IMR-90 (cell line): ENCODE data around the gene GRIK3. TPM values are rescaled to one million over a fixed set of nuclear protein-coding genes. Genes with fewer than 3 reads are reported as not detected.

Experiments used
- ATAC-seq: fragments of 200-7000 bp; cut with Tn5 transposase; 2 replicates; pipeline ENCODE4 v1.9.1; 2020; ENCODE audit warnings: low read depth, mild to moderate bottlenecking, moderate library complexity
- BruUV-seq: library from RNA; stranded (reverse); fragments of 400-500 nt; replicated peaks from 2 replicates; lab custom pipeline; 2021; lab: Mats Ljungman, UMichigan
- CTCF ChIA-PET: fragments of 300-600 bp; formaldehyde crosslinking; extraction: SDS; loops from one replicate; lab custom pipeline; 2021; ENCODE audit warnings: antibody characterized with exemption; lab: Yijun Ruan, JAX
- POLR2A ChIA-PET: fragments of 300-600 bp; sonication (Branson Sonifier 250); formaldehyde crosslinking; loops from one replicate; lab custom pipeline; 2022; ENCODE audit warnings: antibody characterized with exemption; ENCODE audit not compliant: unreplicated experiment; lab: Charles Lee
- DNase-seq: peaks from one replicate; pipeline ENCODE4 v3.0.0; 2013
- H2AFZ ChIP-seq: replicated peaks from 2 replicates; pipeline ENCODE3; 2013; ENCODE audit warnings: low read length, mild to moderate bottlenecking; ENCODE audit not compliant: poor library complexity
- H2AK5ac ChIP-seq: 2 replicates; pipeline ENCODE4 v1.6.1; 2013; ENCODE audit warnings: low read depth, low read length, inconsistent platforms
- H2AK9ac ChIP-seq: replicated peaks from 2 replicates; pipeline ENCODE3; 2013; ENCODE audit warnings: mild to moderate bottlenecking, low read depth, low read length, moderate library complexity; ENCODE audit not compliant: poor library complexity
- H2BK120ac ChIP-seq: 2 replicates; pipeline ENCODE4 v1.6.1; 2013; ENCODE audit warnings: low read depth, low read length, inconsistent platforms
- H2BK15ac ChIP-seq: 3 replicates; pipeline ENCODE4 v1.6.1; 2013; ENCODE audit warnings: low read depth, low read length, inconsistent platforms
- H2BK20ac ChIP-seq: 2 replicates; pipeline ENCODE4 v1.6.1; 2013; ENCODE audit warnings: low read depth, mild to moderate bottlenecking, inconsistent platforms, low read length, moderate library complexity
- H2BK5ac ChIP-seq: 2 replicates; pipeline ENCODE4 v1.6.1; 2013; ENCODE audit warnings: mild to moderate bottlenecking, low read depth, low read length, inconsistent platforms; ENCODE audit not compliant: poor library complexity, severe bottlenecking
- H3K14ac ChIP-seq: replicated peaks from 2 replicates; pipeline ENCODE4 v1.6.1; 2013; ENCODE audit warnings: low read depth, low read length, inconsistent platforms
- H3K18ac ChIP-seq: 2 replicates; pipeline ENCODE4 v1.6.1; 2013; ENCODE audit warnings: low read depth, low read length, control low read depth
- H3K23ac ChIP-seq: 2 replicates; pipeline ENCODE4 v1.6.1; 2013; ENCODE audit warnings: low read depth, low read length, inconsistent platforms
- H3K27ac ChIP-seq: 2 replicates; pipeline ENCODE4 v1.5.1; 2013; ENCODE audit warnings: mild to moderate bottlenecking, control low read depth, low read length; ENCODE audit not compliant: insufficient read depth
- H3K27me3 ChIP-seq: 2 replicates; pipeline ENCODE4 v1.6.1; 2013; ENCODE audit warnings: low read length; ENCODE audit not compliant: control insufficient read depth, insufficient read depth
- H3K36me3 ChIP-seq: 2 replicates; pipeline ENCODE4 v1.6.1; 2013; ENCODE audit warnings: low read length, mixed read lengths; ENCODE audit not compliant: control insufficient read depth, insufficient read depth
- H3K4ac ChIP-seq: 2 replicates; pipeline ENCODE4 v1.6.1; 2013; ENCODE audit warnings: low read depth, low read length, inconsistent platforms
- H3K4me1 ChIP-seq: 2 replicates; pipeline ENCODE4 v1.6.1; 2013; ENCODE audit warnings: low read length, mixed read lengths; ENCODE audit not compliant: control insufficient read depth, insufficient read depth
- H3K4me2 ChIP-seq: 2 replicates; pipeline ENCODE4 v1.6.1; 2013; ENCODE audit warnings: low read depth, mild to moderate bottlenecking, control low read depth, low read length, moderate library complexity
- H3K4me3 ChIP-seq: 2 replicates; pipeline ENCODE4 v1.5.1; 2013; ENCODE audit warnings: low read depth, mild to moderate bottlenecking, control low read depth, low read length, moderate library complexity; ENCODE audit not compliant: insufficient read depth
- H3K56ac ChIP-seq: 2 replicates; pipeline ENCODE4 v1.6.1; 2013; ENCODE audit warnings: low read length, inconsistent platforms; ENCODE audit not compliant: insufficient read depth; ENCODE audit errors: extremely low read depth
- H3K79me1 ChIP-seq, 2 experiments: 2 replicates each; pipeline ENCODE4 v1.6.1; 2013; ENCODE audit warnings: low read length in 2 of 2, inconsistent platforms in 1 of 2, low read depth in 1 of 2
- H3K9ac ChIP-seq: 2 replicates; pipeline ENCODE4 v1.6.1; 2013; ENCODE audit warnings: low read depth, low read length, control low read depth
- H3K9me1 ChIP-seq: 2 replicates; pipeline ENCODE4 v1.6.1; 2013; ENCODE audit warnings: low read length, inconsistent platforms; ENCODE audit not compliant: insufficient read depth
- H3K9me3 ChIP-seq: 2 replicates; pipeline ENCODE4 v1.6.1; 2013; ENCODE audit warnings: low read length; ENCODE audit not compliant: control insufficient read depth, insufficient read depth
- H4K20me1 ChIP-seq: 2 replicates; pipeline ENCODE4 v1.6.1; 2013; ENCODE audit warnings: low read length, inconsistent platforms; ENCODE audit not compliant: insufficient read depth
- H4K5ac ChIP-seq: 2 replicates; pipeline ENCODE4 v1.6.1; 2013; ENCODE audit warnings: mild to moderate bottlenecking, low read depth, low read length, control low read depth
- H4K8ac ChIP-seq, 2 experiments: 2 replicates each; pipeline ENCODE4 v1.6.1; 2013; ENCODE audit warnings: low read depth in 2 of 2, low read length in 2 of 2, control low read depth in 1 of 2, inconsistent platforms in 1 of 2
- H4K91ac ChIP-seq: 2 replicates; pipeline ENCODE4 v1.6.1; 2013; ENCODE audit warnings: low read depth, low read length, inconsistent platforms; ENCODE audit not compliant: insufficient read depth
- BHLHE40 ChIP-seq: fragments of 150-350 bp; IDR thresholded peaks from 2 replicates; pipeline ENCODE4 v1.6.1; 2016; ENCODE audit warnings: mild to moderate bottlenecking, low read depth, low read length
- CEBPB ChIP-seq: IDR thresholded peaks from 2 replicates; pipeline ENCODE4 v1.6.1; 2012; ENCODE audit warnings: low read depth, low read length, improper control_type of control experiment
- CHD1 ChIP-seq: IDR thresholded peaks from 2 replicates; pipeline ENCODE4 v1.6.1; 2012; ENCODE audit warnings: low read depth, low read length, improper control_type of control experiment
- CTCF ChIP-seq: conservative IDR thresholded peaks from 2 replicates; pipeline ENCODE4 v1.5.1; 2012; ENCODE audit warnings: mild to moderate bottlenecking, low read depth, low read length, improper control_type of control experiment
- ELK1 ChIP-seq: fragments of 150-350 bp; IDR thresholded peaks from 2 replicates; pipeline ENCODE4 v1.6.1; 2016; ENCODE audit warnings: low read depth, mild to moderate bottlenecking, low read length, moderate library complexity, borderline replicate concordance
- MAFK ChIP-seq: IDR thresholded peaks from 2 replicates; pipeline ENCODE4 v1.6.1; 2012; ENCODE audit warnings: low read depth, low read length, improper control_type of control experiment
- MAZ ChIP-seq: IDR thresholded peaks from 2 replicates; pipeline ENCODE4 v1.6.1; 2012; ENCODE audit warnings: low read depth, mild to moderate bottlenecking, low read length, improper control_type of control experiment, moderate library complexity, borderline replicate concordance
- MXI1 ChIP-seq: IDR thresholded peaks from 2 replicates; pipeline ENCODE4 v1.6.1; 2012; ENCODE audit warnings: low read depth, mild to moderate bottlenecking, low read length, moderate library complexity, borderline replicate concordance
- POLR2A ChIP-seq: IDR thresholded peaks from 2 replicates; pipeline ENCODE4 v1.6.1; 2012; ENCODE audit warnings: mild to moderate bottlenecking, low read depth, low read length
- RAD21 ChIP-seq: IDR thresholded peaks from 2 replicates; pipeline ENCODE4 v1.6.1; 2012; ENCODE audit warnings: low read length, improper control_type of control experiment
- RCOR1 ChIP-seq: IDR thresholded peaks from 2 replicates; pipeline ENCODE4 v1.6.1; 2012; ENCODE audit warnings: mild to moderate bottlenecking, low read length, improper control_type of control experiment; ENCODE audit not compliant: insufficient replicate concordance
- RFX5 ChIP-seq: IDR thresholded peaks from 2 replicates; pipeline ENCODE4 v1.8.0; 2012; ENCODE audit warnings: low read depth, mild to moderate bottlenecking, low read length, moderate library complexity
- WGBS, 2 experiments: methylation state at CpG; one replicate each; pipeline versions ENCODE4 v1.1.5 to v1.1.7; 2013; ENCODE audit warnings: missing lambda C conversion rate in 2 of 2; ENCODE audit not compliant: insufficient read length in 1 of 2; ENCODE audit errors: extremely low coverage in 2 of 2; 5-methylcytosine and 5-hydroxymethylcytosine counted together
- dilution Hi-C: fragments of 300-500 bp; cut with HindIII; formaldehyde crosslinking; loops from one replicate; pipeline ENCODE4 v1.14.3; 2018; ENCODE audit warnings: low sequenced_read_pairs; ENCODE audit not compliant: unreplicated experiment
- in situ Hi-C: fragments of 300-500 bp; cut with MboI; formaldehyde crosslinking; loops from 3 replicates; pipeline ENCODE4 v1.14.3; 2019; ENCODE audit warnings: low sequenced_read_pairs, inconsistent platforms, mixed read lengths
- intact Hi-C: fragments of 100-400 bp; cut with micrococcal nuclease; formaldehyde crosslinking; loops from 2 replicates; pipeline ENCODE4 v1.10.0; 2022
- polyA plus RNA-seq, 3 experiments: library from polyadenylated mRNA; depleted of rRNA; stranded (reverse); fragments of >200 nt; gene quantifications; 2 replicates each; pipeline ENCODE4 v1.2.3, GENCODE V29; 2012; ENCODE audit warnings: low replicate concordance in 1 of 3
- total RNA-seq: library from RNA; depleted of rRNA; stranded (reverse); fragments of >200 nt; gene quantifications from 2 replicates; pipeline ENCODE4 v1.2.3, GENCODE V29; 2012
- TF ChIP-seq, protein P1 (sequence below): fragments of 150-350 bp; IDR thresholded peaks from 2 replicates; pipeline ENCODE4 v1.6.1; 2017; ENCODE audit warnings: mild to moderate bottlenecking, antibody characterized with exemption, low read length, low read depth

Gene GRIK3
- total and polyA plus RNA-seq, 2 of the 4 experiments (the other 2 are of a cell fraction) = not detected

GRCh38 chr1:37040261-37040660 lies 5.9 kb upstream of the GRIK3 start:
- ChIA-PET CTCF (no interaction called here), POLR2A (no interaction called here)
- Histone ChIP-seq H3K4ac (no peak overlapping the region), H2BK15ac (no peak overlapping the region), H3K36me3 (no peaks in the 10 kb centered on the region), H3K18ac (no peak overlapping the region), H3K4me2 (no peak overlapping the region), H3K79me1 (no peaks in the 10 kb centered on the region), H3K56ac (no peak overlapping the region), H4K20me1 (no peaks in the 10 kb centered on the region; the same call in 1 of the 2 replicates), H2AFZ (no peak overlapping the region), H3K9me3 (no peaks in the 10 kb centered on the region), H3K4me1 (no peaks in the 10 kb centered on the region), H3K27me3 (peaks cover 16% of the 10 kb centered on the region), H2AK9ac (no peak overlapping the region), H3K4me3 (no peak overlapping the region), H3K9me1 (no peaks in the 10 kb centered on the region), H2AK5ac (no peak overlapping the region), H3K14ac (no peak overlapping the region), H3K27ac (no peak overlapping the region), H4K91ac (no peak overlapping the region), H4K8ac (no peak overlapping the region), H2BK120ac (no peak overlapping the region), H3K9ac (no peak overlapping the region), H3K23ac (no peak overlapping the region), H2BK5ac (no peak overlapping the region), H2BK20ac (no peak overlapping the region), H4K5ac (no peak overlapping the region)
- in situ Hi-C loops (no loop called here), dilution Hi-C loops (no loop called here), intact Hi-C loops (no loop called here)
- no CpG with 5 or more reads among the region's 3 CpGs for WGBS, 2 experiments
- DNase-seq (no peak), ATAC-seq (no peak)
- no peak for TF ChIP-seq MAZ
- TF ChIP-seq POLR2A = no peak
- no peak for TF ChIP-seq CTCF
- no peak for TF ChIP-seq CHD1
- TF ChIP-seq, protein P1, sequence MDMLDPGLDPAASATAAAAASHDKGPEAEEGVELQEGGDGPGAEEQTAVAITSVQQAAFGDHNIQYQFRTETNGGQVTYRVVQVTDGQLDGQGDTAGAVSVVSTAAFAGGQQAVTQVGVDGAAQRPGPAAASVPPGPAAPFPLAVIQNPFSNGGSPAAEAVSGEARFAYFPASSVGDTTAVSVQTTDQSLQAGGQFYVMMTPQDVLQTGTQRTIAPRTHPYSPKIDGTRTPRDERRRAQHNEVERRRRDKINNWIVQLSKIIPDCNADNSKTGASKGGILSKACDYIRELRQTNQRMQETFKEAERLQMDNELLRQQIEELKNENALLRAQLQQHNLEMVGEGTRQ = no peak
- no peak for TF ChIP-seq BHLHE40
- no peak for TF ChIP-seq RCOR1
- no peak for TF ChIP-seq ELK1
- TF ChIP-seq RAD21 = no peak
- TF ChIP-seq CEBPB = no peak
- no peak for TF ChIP-seq MXI1
- TF ChIP-seq RFX5 = no peak
- TF ChIP-seq MAFK = no peak
- no TSS peak for BruUV-seq
